Measurements from ENCODE around the gene ZNF207.
"Not testable (repeated sequence)": the region's sequence is repeated elsewhere in the genome, so short reads cannot be mapped to it uniquely, and the experiment has no call there.

ZNF207 gene

DNA sequence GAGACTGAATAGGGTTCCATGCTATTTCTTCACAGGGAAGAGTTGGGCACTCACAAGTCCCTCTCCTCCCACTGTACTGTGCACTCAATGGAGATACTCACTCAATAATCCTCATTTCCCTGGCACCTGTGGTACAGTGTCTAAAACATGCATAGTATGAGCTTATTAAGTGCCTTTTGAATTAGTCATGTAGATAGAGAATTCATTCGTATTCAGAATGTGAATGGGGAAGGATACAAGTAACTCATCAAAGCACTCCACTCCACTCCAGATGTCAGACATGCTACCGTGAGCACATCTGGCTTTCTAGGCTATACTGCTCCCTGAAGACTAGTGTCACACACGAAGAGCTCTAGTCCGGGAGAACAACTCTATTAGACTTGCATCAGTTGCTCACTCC is 14.3 kb upstream of the ZNF207 start:
- no peak for DNase-seq

DNA sequence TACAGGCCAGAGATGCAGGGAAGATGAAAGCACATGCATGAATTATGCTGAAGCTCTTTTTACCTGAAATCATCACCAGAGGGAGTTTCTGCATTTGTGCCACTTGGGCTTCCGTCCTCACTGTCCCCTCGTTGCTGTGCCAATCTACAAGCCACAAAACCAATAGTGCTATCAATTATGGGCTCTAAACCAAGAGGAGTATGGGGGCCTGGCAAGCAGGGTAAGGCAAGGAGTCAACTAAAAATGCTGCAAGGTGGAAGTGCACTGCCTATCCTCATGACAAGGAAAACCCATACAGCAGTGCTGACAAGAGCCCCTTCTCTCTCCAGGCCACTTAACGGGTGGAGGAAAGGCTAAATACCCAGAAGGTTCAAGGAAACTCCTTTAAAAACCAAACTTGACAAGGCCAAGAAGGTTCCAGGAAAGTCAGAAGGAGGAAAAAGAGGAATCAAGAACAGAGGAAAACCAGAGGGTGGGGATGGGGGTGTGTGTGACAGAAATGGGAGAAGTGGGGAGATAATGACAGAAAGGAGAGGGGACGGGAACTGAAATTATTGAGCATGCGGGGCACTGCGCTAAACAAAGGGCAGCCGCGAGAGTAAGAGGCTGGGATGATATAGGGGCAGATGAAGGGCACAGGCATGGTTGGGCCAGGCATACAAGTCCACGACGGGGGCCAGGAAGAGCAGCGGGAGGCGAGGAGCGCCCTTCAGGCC is 8.7 kb upstream of the ZNF207 start:
- DNase-seq, result peak; percentile 55

DNA sequence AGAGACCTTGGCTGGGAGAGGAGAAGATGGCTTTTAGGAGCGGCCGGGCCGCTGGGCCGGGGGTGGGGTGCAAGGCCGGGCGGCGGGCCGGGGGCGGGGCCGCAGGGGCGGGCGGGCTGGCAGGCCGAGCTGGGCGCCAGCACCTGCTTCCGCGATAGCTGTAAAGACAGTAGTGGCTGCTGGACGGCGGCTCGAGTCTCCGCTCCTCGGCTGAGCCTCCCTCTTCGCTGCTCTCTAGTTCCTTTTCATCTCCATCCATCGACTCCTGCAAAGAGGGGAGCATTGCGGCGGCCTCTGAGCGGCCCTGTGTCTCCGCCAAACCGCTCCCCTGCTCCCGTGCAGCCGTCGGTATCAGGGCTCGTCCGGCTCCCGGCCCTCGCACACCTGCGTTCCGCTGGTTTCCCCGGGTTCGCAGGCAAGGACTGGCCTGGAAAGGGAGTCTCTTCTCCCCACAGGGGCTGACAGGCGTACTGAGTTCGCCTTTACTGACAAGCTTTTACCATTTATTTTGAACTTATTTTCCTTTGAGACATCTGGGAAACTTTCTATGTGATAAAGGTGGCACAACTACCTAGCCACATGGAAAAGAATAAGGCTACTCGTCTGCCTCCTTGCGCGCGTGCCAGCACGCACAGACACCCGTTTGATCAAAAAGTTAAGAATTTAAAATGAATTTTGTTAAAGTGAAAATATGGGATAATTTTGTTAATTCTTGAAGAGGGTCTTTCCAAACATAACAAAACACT is 7.9 kb upstream of the ZNF207 start, which contains the start of gene C17orf75:
Gene C17orf75, minus strand, starts transcription at position 317 of the 746 bp plus-strand sequence. Its CDS starts 34 bp downstream, at position 283.
- DNase-seq, result peak; percentile 81

DNA sequence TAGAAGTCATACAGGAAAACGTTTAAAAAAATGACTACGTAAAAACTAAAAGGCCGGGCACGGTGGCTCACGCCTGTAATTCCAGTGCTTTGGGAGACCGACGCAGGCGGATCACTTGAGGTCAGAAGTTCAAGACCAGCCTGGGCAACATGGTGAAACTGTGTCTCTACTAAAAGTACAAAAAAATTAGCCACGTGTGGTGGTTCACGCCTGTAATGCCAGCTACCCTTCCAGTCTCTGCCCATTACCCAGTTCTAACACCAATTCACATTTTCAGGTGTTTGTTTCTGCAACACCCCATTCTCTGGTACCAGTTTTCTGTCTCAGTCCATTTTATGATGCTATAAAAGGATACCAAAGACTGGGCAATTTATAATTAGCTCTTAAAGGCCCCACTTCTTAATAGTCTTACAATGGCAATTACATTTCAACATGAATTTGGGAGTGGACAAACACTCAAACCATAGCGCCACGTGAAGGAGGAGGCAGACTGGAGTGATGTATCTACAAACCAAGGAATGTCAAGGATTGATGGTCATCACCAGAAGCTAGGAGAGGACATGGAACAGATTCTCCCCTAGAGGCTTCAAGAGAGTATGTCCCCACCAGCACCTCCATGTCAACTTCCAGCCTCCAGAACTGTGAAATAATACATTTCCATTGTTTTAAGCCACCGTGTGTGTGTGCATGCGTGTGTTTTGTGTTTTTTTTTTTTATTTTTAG is 7.2 kb upstream of the ZNF207 start:
- no peak for DNase-seq

DNA sequence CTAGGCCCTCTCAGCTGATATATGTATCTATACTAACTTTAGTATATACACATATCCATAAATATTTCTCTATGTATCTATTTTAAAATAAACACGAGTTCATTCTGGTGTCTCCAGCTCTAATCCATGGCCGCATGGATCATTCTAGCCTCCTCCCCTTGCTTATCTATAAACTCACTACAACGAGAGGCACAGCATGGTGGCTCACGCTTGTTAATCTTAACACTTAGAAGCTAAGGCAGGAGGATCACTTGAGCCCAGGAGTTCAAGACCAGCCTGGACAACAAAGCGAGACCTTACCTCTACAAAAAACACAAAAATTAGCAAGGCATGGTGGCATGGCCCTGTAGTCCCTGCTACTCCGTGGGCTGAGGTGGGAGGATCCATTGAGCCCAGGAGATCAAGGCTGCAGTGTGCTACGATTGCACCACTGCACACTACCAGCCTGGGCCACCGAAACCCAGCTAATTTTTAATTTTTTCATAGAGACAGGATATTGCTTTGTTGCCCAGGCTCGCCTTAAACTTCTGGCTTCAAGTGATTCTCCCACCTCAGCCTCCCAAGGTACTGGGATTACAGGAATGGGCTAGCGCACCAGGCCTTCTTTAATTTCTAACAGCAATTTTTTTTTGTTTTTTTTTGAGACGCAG is 3.9 kb upstream of the ZNF207 start:
- DNase-seq, result no peak

DNA sequence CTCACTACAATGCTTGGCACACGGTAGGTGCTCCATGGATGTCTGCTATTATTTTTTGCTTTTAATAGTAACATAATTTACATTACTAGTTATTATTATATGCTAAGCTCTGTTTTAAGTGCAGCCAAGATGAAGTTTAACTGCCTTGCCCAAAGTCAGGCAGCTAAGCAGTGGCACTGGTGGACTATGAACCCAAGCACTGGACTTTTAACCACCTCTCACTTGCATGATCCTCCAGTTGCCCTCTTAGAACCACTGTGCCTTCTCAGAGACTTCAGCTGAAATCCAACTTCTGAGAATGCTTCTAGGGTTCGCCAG is 1.5 kb upstream of the ZNF207 start:
- no peak for DNase-seq

DNA sequence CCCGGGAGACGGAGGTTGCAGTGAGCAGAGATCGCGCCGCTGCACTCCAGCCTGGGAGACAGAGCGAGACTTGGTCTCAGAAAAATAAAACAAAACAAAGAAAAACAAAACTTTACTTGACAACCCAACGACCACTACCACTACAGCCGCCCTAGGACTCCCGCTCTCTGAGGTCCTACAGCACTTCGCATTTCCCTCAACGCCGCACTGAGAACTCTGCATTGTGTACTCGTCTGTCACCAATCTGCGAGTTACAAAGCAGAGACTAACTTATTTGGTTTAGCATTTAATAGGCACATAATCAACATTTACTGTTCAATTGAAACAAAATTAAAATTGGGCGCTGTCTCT is 479 bp upstream of the ZNF207 start:
- peak; percentile 28 for DNase-seq

DNA sequence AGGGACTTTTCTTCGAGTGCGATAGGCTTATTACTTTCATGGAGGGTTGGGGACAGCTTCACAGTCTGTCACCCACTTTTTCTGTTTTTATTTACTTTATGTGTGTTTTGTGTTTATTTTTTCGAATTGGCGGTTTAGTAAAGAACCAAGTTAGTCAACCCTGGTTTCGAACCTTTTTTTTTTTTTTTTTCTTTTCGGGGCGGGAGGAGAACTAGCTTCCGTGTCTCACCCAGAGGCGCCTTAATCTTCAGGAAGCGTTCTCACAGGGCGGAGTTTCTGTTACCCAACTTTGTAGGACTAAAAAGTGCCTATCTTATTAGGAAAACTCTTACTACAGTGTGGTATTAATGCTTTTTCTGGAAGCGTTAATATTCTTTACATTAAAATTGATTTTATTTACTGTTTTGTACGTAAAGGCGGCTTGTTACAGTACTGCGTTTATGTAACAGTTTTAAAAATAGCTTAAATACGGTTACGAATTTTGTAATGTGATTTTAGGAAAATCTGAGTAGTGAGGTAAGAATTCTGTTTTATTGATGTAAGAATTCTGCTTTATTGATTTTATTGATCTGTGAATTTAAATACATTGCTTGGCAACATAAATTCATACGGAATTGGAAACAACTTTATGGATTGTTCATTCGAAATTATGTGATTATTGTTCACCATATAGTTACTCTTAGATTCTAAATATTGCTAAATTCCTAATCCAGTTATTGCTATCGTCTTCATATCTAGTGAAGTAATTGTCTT is 885 bp downstream of the ZNF207 start:
- DNase-seq, result peak; percentile 51

DNA sequence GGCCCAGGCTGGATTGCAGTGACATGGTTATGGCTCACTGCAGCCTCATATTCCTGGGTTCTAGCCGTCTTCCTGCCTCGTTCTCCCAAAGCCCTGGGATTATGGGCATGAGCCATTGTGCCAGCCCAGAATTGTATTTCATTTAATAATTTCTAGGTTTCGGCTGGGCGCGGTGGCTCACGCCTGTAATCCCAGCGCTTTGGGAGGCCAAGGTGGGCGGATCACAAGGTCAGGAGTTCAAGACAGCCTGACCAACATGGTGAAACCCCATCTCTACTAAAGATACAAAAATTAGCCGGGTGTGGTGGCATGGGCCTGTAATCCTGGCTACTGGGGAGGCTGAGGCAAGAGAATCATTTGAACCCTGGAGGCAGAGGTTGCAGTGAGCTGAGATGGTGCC is 2.8 kb downstream of the ZNF207 start:
- not testable (repeated sequence) for DNase-seq

DNA sequence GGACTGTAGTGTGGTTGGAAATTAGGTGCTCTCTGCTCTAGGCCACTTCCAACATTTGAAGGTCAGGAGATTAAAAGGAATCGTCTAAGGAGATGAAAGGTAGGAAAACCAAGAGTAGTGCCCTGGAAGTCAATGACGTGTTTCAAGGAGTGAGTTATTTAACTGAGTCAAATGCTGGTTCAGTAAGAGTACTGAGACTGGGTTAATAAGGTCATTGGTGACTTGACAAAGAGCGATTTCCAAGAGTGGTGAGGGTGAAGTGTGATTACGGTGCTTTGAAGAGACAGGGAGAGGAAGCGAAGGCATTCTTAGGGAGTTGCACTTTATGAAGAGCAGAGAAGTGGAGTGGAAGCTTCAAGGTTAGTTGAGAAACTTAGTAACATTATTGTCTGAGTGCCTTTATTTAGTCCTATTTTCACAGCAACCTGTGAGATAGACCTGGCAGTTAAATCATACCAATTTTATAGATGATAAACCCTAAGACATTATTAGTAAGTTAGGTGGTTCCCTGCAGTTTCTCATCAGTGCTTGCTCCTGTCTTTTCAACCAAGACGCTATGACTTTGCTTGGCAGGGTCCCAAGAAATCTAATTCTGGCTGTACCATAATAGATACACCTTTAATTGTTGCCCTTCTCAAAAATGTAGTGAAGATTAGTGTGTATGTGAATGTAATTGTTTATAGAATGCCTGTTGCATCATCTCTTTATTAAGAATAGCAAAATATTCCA is 5.9 kb downstream of the ZNF207 start:
- DNase-seq, result no peak

DNA sequence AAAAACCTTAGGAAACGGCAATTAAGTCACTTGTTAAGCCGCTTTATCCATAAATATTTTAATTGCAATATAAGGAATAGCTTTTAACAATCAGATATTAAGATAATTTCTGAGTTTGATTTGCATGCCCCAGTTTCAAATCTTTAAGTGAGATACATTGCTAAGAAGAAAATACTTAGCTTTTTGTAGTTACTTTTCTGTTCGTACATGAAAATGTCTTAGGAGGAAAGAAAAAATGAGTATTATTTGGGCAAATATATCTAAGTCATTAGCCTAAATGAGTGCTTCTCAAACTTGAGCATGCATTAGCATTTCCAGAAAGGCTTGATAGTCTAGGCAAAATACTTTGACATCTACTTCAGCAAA is 6.4 kb downstream of the ZNF207 start:
- DNase-seq, result no peak

DNA sequence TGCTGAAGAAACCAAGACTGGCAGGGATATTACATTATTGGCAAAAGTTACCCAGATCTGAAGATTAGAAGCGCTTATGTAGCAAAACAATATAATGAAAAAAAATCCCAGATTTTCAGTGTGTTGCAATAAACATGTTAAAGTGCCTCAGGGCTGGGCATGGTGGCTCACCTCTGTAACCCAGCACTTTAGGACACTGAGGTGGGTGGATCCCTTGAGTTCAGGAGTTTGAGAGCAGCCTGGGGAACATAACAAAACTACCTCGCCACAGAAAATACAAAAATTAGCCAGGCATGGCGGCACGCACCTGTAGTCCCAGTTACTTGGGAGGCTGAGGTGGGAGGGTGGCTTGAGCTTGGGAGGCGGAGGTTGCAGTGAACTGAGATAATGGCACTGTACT is 6.8 kb downstream of the ZNF207 start:
- no peak for DNase-seq

DNA sequence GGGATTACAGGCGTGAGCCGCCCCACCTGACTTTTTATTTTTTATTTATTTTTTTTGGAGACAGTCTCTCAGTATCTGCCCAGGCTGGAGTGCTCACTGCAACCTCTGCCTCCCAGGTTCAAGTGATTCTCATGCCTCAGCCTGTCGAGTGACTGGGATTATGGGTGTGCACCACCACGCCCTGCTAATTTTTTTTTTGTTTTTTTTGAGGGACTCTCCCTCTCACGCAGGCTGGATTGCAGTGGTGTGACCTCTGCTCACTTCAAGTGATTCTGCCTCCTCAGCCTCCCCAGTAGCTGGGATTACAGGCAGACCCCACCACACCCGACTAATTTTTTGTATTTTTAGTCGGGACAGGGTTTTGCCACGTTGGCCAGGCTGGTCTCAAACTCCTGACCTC is 7.7 kb downstream of the ZNF207 start:
- no peak for DNase-seq

DNA sequence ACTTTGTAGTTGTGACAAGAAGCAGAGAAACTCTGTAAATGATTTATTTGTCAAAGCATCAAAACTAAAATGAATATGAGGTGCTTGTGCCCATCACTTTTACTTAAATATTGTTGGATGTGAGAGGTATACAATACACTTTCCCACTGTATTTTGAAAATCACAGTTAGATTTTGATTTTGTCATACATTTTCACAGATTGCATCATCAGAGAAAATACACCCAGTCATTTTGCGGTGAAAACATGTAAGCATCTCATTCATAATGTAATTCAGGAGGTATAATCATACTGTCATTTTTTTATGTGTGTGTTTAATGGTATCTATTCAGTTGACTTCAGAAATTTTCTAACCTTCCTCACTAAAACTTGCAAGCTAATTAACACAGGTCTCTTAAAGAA is 11.3 kb downstream of the ZNF207 start:
- no peak for DNase-seq

DNA sequence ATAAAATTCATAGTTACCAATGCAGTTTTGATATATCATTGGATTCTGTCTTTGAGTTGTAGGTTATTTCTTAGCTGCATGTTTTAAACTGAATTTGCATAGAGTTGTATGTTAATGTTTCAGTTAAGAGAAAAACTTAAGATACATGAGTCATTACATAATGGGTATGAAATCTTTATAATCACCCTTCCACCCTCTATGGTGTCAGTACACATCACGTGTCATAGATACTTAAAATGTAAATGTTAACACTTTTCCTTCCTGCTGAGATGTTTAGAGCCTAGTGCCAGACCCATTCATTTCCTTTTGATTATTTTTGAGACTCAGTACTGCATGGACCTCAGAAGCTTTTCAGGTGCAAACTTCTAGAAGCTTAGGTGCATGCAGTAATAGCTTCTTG is 20.5 kb downstream of the ZNF207 start:
- no peak for DNase-seq

DNA sequence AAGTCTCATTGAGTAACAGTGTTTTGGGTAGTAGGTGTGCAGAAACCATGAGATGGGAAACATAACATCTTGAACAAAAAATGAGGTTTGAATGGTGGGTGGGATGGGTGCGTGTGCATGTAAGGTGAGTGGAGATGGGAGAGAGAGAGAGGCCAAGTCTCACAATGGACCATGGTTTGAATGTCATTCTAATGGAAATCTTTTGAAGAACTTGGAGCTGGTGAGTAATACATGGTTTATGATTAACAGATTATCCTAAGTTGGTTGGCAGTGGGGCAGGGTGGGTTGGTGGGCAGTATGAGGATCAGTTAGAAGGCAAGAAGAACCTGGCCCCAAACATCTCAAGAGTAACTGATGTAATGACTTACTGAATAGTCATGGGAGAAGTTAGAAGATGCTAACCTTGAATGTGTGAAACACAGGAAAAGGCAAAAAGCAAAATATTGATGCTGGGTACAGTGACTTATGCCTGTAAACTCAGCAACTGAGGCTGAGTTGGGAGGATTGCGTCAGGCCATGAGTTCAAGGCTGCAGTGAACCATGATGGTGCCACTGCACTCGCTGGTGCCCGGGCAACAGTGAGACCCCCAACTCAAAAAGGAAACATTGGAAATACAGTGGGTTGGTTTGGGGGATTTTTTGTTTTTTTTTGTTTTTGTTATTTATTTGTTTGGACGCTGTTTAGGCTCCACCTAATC is 32.7 kb downstream of the ZNF207 start:
- DNase-seq, result no peak

DNA sequence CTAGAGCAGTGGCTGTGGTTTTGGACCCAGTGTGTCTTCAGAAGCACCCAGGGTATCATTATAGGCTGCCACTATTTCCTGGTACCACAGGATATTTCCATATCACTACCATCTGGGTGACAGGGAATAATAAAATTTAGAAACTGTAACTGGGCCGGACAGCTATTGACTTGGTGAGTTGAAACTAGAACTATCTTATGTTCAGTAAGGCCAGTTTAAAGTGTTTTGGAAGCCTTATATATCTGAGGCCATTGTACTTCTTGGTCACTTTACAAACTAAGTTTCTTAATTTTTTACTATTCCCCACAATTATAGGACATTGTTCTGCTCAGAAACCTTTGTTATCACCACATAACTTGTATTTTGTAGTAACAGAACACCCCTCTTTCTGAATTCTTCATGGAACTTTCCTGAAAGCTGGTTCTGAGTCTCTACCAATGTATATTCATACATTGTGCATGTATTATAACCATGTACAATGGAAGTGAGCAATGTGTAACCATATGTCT is 34.0 kb downstream of the ZNF207 start:
- no peak for DNase-seq

DNA sequence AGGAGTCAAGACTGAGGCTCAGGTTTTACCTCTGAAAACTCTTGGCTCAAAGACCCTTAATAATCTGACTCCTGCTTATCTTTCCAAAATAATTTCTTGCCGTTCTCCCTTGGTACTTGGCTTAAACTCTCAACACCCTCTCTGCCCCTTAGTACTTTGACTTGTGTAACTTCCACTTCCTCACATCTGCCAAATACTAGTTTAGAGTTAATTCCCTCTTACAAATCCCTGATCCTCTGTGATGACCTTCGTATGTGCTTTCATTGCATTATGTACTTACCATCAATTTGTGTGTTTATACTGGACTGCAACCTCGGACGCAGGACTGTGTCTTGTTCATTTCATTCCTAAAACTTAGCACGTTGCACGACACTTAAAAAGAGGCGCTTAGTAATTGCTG is 35.2 kb downstream of the ZNF207 start:
- DNase-seq, result no peak

DNA sequence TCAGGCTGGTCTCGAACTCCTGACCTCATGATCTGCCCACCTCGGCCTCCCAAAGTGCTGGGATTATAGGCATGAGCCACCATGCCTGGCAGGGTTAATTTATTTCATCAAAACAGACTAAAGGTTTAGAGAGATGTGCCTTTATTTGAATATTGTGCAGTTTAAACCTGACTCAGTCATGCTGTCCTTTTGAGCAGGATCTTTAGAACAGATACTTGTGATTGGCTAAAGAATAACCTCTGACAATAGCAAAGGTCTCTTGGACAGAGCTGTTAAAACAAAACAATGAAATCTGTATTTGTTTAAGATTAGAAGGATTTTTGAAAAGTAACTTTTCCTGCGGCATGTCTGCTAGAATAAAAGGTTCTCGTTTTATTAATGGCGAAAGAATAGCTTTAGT is 36.0 kb downstream of the ZNF207 start:
- DNase-seq, result no peak

DNA sequence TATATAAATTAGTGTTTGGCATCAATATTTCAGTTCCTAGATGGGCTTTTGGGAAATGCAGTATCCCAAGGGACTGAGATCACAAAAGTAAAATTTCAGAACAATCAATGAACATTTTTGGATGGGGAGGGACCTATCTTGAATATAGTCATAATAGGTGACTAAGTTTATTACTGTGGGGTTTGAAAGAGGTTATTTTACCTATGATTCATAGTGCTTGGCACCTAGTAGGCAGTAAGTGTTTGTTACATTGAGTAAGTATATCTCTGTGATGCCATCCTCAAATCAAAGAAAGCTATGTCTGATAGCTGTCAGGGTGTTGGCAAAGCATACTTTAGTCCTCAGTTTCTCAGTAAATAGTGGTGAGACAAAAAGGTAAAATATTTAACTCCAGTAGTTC is 36.9 kb downstream of the ZNF207 start:
- no peak for DNase-seq

DNA sequence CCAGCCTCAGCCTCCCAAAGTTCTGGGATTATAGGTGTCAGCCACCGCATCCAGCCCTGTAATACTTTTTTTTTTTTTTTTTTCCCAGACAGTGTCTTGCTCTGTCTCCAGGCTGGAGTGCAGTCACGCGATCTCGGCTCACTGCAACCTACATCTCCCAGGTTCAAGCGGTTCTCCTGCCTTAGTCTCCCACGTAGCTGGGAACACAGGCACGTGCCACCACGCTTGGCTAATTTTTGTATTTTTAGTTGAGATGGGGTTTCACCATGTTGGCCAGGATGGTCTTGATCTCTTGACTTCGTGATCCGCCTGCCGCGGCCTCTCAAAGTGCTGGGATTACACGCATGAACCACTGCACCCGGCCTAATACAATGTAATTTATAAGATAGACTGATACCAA is 38.2 kb downstream of the ZNF207 start:
- DNase-seq, result not testable (repeated sequence)

Data from CD4-positive, alpha-beta T cell treated with Interleukin-17A for 4 hours (primary cell).